GM12892 (cell line): ENCODE measurements around the gene RSKR.

ENCODE experiments used
- POLR2A ChIP-seq: IDR thresholded peaks from 2 replicates; pipeline ENCODE4 v1.6.1; 2011; ENCODE audit warnings: low read depth, low read length, control low read depth
- POLR2AphosphoS5 ChIP-seq: IDR thresholded peaks from 2 replicates; pipeline ENCODE4 v1.6.1; 2011; ENCODE audit warnings: low read depth, low read length, control low read depth

GRCh38 chr17:28635506-28635905, 21.5 kb upstream of the RSKR start:
- TF ChIP-seq POLR2A (no peak), POLR2AphosphoS5 (no peak)
